Activated CD4-positive, alpha-beta T cell treated with anti-CD3 and anti-CD28 coated beads for 24 hours (primary cell): ENCODE measurements around the gene KCNH3.
"Not testable (repeated sequence)": the region's sequence is repeated elsewhere in the genome, so short reads cannot be mapped to it uniquely, and the experiment has no call there.

Source experiments
- DNase-seq, 2 donors: peaks; one replicate each; pipeline ENCODE4 v3.0.0-alpha.2; 2020; ENCODE audit warnings: low read depth in 2 of 2

Gene KCNH3

DNA sequence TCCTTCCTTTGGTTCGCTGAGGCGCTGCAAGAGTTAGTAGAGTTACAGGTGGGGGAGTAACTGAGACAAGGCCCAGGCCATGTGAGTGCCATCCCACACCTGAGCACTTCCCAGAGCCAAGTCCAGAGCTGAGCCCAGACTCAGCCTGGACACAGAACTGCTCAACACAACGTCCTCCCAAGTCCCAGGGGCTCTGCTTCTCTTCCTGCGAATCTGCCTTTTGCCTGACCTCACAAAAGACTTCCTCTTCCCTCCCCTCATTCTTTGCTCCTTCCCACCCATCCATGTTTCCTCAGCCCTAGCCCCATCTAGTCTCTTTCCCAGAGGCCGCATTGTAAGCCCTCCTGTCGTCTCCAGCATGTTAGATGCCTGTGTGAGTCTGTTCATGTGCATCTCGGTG lies 45.8 kb downstream of the KCNH3 start:
- no peak for DNase-seq

GRCh38 chr12:49585477-49586459 lies 46.9 kb downstream of the KCNH3 start:
- no peak for DNase-seq

GRCh38 chr12:49587174-49587908 lies 48.5 kb downstream of the KCNH3 start:
- no peak for DNase-seq

DNA sequence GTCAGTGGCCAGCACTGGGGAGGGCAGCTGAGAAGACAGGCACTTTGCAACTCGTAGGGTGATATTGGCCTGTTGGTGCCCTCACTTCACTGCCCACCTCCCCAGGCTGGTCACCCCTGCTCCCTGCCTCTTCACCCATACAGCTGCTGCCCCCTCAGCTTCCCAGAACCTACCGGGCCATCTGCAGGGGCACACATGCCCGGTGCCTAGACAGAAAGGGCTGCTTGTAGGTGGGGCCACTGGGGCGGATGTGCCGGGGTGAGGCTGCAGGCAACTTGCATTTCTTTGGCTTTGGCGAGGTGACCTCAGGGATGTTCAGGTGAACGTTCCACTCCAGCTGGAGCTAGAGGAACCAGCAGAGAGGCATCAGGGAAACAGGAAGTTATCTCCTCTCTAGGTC lies 49.5 kb downstream of the KCNH3 start:
- DNase-seq: no peak

DNA sequence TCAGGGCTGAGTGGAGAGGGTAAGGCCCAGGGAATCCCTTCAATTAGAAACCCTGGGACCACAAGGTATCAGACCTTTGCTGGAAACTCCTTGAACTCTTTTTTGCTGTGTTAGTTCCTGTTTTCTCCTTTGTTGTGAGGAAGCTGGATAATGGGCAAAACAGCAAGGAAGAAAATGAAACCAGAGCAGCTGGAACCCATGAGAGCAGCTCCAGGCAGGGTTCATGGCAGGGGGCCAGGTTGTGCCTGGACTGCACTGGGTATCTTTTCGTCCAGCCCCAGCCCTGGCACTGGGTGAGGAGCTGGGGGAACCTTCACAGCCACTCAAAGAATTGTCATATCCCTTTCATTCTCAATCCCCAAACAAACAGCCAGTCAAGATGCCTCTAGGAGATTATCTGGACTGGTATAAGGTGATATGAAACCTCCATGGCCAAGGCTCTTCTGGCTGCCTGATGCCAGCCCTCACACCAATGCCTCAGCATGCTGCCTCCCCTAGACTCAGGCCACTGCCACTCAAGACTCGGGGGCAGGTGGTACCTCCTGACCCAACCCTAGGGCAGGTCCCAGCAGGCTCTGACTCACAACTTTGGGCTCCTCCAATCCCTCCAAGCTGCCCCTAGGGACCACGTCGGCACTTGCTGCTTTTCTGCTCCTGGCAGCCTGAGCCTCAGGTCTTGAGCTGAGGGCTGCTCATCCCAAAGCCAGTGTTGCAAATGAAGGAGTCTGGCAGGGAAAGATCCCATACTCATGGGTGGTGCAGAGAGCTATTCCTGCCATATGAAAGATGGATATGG lies 50.1 kb downstream of the KCNH3 start:
- DNase-seq: no peak

DNA sequence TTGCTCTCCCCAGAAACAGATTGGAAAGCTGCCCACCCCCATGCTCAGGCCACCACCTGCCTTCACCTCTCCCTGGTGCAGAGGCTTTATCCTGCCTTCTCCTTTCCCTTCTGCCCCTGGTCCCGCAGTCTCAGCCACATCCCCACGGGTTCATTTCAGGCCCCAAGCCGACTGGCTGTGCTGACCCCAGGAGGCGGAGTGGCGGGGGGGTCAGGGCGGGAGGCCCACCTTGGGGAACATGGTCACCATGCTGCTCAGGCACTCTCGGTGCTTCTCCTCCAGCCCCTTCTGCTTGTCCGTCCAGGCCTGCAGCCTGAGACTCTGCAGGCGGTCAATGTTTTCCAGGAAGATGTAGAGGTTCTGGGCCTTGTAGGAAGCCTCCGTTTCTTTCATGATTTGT lies 59.7 kb downstream of the KCNH3 start:
- no peak for DNase-seq

GRCh38 chr12:49599961-49600360 lies 61.1 kb downstream of the KCNH3 start:
- DNase-seq: no peak

DNA sequence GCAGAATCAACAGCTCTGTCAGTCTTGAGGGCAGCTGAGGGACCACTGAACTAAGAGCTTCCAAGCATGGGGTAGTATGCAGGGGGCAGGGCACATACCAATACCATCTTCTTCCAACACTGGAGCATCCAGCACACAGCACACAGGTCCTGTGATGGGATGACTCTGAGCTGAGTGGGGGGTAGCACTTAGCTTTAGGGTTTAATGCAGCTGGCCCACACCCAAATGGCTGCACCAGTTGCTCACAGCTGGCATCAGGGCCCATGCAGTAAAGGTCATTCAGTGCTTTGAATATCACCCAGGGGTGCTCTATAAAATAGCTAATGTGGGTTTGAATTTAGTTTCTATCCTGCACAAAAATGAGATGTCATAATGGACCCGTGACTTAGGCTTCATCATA lies 64.9 kb downstream of the KCNH3 start:
- no peak for DNase-seq

DNA sequence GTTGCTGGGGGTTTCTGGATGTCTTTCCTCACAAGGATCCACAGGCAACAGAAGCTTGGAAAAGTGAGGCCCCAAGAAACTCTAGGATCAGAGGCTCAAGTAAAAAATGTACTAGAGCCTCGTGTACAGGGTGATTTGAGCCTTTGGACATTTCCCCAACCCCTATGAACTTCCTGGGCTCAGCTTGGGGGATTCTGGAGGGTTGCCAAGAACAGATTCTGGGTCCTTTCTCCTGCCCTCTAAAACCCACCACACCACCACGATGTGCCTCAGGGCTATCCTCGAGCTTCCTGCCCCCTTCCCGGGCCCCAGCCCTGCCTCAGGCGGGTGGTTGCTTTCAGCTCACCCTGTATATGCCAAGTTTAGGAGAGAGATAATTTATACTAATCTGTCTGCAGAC lies 66.0 kb downstream of the KCNH3 start:
- DNase-seq: no peak

DNA sequence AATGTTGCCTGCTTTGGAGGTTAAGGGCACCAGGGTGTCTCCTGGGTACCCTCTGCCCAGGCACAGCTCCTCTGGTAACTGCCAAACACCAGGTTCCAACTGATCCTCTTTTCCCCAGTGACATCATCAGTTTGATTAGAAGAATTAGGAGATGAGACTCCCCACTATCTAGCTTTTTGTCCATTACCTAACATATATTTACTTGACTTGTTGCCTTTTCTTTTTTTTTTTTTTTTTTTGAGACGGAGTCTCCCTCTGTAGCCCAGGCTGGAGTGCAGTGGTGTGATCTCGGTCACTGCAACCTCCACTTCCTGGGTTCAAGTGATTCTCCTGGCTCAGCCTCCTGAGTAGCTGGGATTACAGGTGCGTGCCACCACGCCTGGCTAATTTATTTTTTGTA lies 66.7 kb downstream of the KCNH3 start, which contains the start of gene FAM186B:
Gene FAM186B (minus strand): TSS at position 101 of the 400 bp plus-strand sequence. CDS start 162 bp downstream, outside the sequence.
- not testable (repeated sequence) for DNase-seq
